ENCODE measurements around the gene SRD5A3. TPM values are rescaled to one million over a fixed set of nuclear protein-coding genes. Genes with fewer than 3 reads are reported as not detected.

Gene SRD5A3
- 12.7 TPM for total RNA-seq (ENCODE audit: unreplicated experiment)
- long read RNA-seq, full-length matches to known transcripts, result 19 of 22 reads
- long read RNA-seq, partial matches to known transcripts, result 0 of 22 reads
- long read RNA-seq, other reads (novel, unspliced or antisense), result 3 of 22 reads

- Mint-ChIP-seq H3K27me3 (ENCODE audit: unreplicated experiment) (peaks cover 1% of the 10 kb centered on the region), H3K4me3 (ENCODE audit: unreplicated experiment) (peak within 1 kb of the TSS; percentile 91), H3K27ac (ENCODE audit: unreplicated experiment) (peak within 1 kb of the TSS; percentile 79), H3K36me3 (ENCODE audit: unreplicated experiment) (no peaks in the 10 kb centered on the region), H3K4me1 (ENCODE audit: low read depth, unreplicated experiment) (peaks cover 2% of the 10 kb centered on the region), H3K9me3 (ENCODE audit: unreplicated experiment) (peaks cover 4% of the 10 kb centered on the region)
- TF ChIP-seq, protein P1, sequence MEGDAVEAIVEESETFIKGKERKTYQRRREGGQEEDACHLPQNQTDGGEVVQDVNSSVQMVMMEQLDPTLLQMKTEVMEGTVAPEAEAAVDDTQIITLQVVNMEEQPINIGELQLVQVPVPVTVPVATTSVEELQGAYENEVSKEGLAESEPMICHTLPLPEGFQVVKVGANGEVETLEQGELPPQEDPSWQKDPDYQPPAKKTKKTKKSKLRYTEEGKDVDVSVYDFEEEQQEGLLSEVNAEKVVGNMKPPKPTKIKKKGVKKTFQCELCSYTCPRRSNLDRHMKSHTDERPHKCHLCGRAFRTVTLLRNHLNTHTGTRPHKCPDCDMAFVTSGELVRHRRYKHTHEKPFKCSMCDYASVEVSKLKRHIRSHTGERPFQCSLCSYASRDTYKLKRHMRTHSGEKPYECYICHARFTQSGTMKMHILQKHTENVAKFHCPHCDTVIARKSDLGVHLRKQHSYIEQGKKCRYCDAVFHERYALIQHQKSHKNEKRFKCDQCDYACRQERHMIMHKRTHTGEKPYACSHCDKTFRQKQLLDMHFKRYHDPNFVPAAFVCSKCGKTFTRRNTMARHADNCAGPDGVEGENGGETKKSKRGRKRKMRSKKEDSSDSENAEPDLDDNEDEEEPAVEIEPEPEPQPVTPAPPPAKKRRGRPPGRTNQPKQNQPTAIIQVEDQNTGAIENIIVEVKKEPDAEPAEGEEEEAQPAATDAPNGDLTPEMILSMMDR (IDR thresholded peaks at IDR 0.05; ENCODE audit: partially characterized antibody, unreplicated experiment), result peak; percentile 99
- peak; percentile 93 for DNase-seq
Observed at GRCh38 chr4:55345980-55346850, at the start of gene SRD5A3. SRD5A3 (plus strand) TSS chr4:55346242; CDS start chr4:55346337, 95 bp downstream.

DNA sequence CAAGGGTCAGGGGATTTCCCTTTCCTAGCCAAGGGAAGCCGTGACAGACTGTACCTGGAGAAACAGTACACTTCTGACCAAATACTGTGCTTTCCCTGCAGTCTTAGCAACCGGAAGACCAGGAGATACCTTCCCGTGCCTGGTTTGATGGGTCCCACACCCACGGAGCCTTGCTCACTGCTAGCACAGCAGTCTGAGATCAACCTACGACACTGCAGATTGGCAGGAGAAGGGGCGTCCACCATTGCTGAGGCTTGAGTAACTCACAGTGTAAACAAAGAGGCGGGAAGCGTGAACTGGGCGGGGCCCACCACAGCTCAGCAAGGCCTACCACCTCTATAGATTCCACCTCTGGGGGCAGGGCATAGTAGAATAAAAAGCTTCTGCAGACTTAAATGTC, 48.7 kb upstream of the SRD5A3 start:
- no peak for DNase-seq
- peaks cover 10% of the 10 kb centered on the region for H3K9me3 Mint-ChIP-seq (ENCODE audit: unreplicated experiment)
- peaks cover 6% of the 10 kb centered on the region for H3K36me3 Mint-ChIP-seq (ENCODE audit: unreplicated experiment)
- no peak overlapping the region for H3K27ac Mint-ChIP-seq (ENCODE audit: unreplicated experiment)
- TF ChIP-seq, protein P1 (IDR thresholded peaks at IDR 0.05; ENCODE audit: partially characterized antibody, unreplicated experiment), result no peak
- H3K4me1 Mint-ChIP-seq (ENCODE audit: low read depth, unreplicated experiment), result no peaks in the 10 kb centered on the region
- peaks cover 2% of the 10 kb centered on the region for H3K27me3 Mint-ChIP-seq (ENCODE audit: unreplicated experiment)
- no peak overlapping the region for H3K4me3 Mint-ChIP-seq (ENCODE audit: unreplicated experiment)

DNA sequence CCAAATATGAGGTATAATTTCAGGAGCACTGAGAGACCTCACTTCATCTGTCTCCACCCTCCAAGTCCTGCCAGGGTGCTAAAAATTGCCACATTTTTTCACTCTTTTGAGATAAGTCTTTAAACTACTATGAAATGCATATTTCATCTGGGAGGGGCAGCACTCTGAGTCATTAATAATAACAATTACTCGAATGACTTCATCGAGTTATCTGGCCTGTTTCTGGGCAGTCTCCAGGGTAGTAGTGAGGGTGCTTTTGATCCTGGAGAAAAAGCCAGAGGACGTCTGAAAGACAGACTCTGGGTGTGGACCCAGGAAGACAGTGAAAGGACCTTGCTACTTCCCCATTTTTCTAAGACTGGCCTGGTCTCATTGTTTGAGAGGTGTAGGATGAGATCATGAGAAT, 42.3 kb upstream of the SRD5A3 start:
- peaks cover 3% of the 10 kb centered on the region for H3K27me3 Mint-ChIP-seq (ENCODE audit: unreplicated experiment)
- no peaks in the 10 kb centered on the region for H3K36me3 Mint-ChIP-seq (ENCODE audit: unreplicated experiment)
- TF ChIP-seq, protein P1 (IDR thresholded peaks at IDR 0.05; ENCODE audit: partially characterized antibody, unreplicated experiment), result no peak
- H3K4me3 Mint-ChIP-seq (ENCODE audit: unreplicated experiment), result no peak overlapping the region
- no peak overlapping the region for H3K27ac Mint-ChIP-seq (ENCODE audit: unreplicated experiment)
- H3K9me3 Mint-ChIP-seq (ENCODE audit: unreplicated experiment), result peaks cover 8% of the 10 kb centered on the region
- no peaks in the 10 kb centered on the region for H3K4me1 Mint-ChIP-seq (ENCODE audit: low read depth, unreplicated experiment)
- DNase-seq, result no peak

DNA sequence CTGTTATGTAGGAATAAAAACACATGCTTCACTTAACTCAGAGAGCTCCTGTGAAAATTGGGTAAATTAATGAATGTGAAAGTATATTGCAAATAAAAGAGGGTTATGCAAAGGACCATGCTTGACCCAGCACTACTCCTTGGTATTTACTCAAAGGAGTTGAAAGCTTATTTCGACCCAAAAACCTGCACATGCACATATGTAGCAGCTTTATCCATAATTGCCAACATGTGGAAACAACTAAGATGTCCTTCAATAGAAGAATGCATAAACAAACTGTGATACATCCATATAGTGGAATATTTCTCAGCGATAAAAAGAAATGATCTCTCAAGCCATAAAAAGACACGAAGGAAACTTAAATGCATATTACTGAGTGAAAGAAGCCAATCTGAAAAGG, 41.7 kb upstream of the SRD5A3 start:
- H3K4me3 Mint-ChIP-seq (ENCODE audit: unreplicated experiment), result no peak overlapping the region
- no peak for DNase-seq
- H3K27me3 Mint-ChIP-seq (ENCODE audit: unreplicated experiment), result peaks cover 3% of the 10 kb centered on the region
- H3K36me3 Mint-ChIP-seq (ENCODE audit: unreplicated experiment), result no peaks in the 10 kb centered on the region
- peaks cover 8% of the 10 kb centered on the region for H3K9me3 Mint-ChIP-seq (ENCODE audit: unreplicated experiment)
- TF ChIP-seq, protein P1 (IDR thresholded peaks at IDR 0.05; ENCODE audit: partially characterized antibody, unreplicated experiment), result no peak
- no peak overlapping the region for H3K27ac Mint-ChIP-seq (ENCODE audit: unreplicated experiment)
- no peaks in the 10 kb centered on the region for H3K4me1 Mint-ChIP-seq (ENCODE audit: low read depth, unreplicated experiment)

DNA sequence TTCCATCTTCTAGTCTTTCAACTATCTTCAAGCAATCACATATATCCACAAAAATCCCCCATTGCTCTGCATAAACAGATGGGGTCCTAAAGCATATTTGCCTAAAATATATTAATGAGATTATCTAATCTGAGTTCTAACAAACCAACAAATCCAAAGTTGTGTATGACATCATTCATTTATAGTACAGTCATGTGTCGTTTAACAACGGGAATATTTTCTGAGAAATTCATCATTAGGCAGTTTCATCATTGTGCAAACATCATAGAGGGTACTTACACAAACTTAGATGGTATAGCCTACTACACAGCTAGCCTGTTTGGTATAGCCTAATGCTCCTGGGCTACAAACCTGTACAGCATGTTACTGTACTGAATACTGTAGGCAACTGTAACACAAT, 38.0 kb upstream of the SRD5A3 start:
- Mint-ChIP-seq H3K4me1 (ENCODE audit: low read depth, unreplicated experiment) (peaks cover 4% of the 10 kb centered on the region), H3K9me3 (ENCODE audit: unreplicated experiment) (peaks cover 3% of the 10 kb centered on the region), H3K27ac (ENCODE audit: unreplicated experiment) (no peak overlapping the region), H3K27me3 (ENCODE audit: unreplicated experiment) (peaks cover 3% of the 10 kb centered on the region), H3K4me3 (ENCODE audit: unreplicated experiment) (no peak overlapping the region), H3K36me3 (ENCODE audit: unreplicated experiment) (no peaks in the 10 kb centered on the region)
- TF ChIP-seq, protein P1 (IDR thresholded peaks at IDR 0.05; ENCODE audit: partially characterized antibody, unreplicated experiment), result no peak
- no peak for DNase-seq
